A549 (cell line): ENCODE measurements around the gene FBXO11. TPM values are rescaled to one million over a fixed set of nuclear protein-coding genes. Genes with fewer than 3 reads are reported as not detected.
A peak's percentile ranks its signal among the peaks of the same experiment; 100 is the strongest.

Experiments
- ATAC-seq, 2 experiments: fragments of 200-7000 bp in 1 of 2; fragments of >200 bp in 1 of 2; cut with Nextera tagmentation in 1 of 2; cut with Tn5 transposase in 1 of 2; 3 replicates each; pipeline versions ENCODE4 v1.8.0 to v1.9.1; 2018 to 2020; ENCODE audit warnings: mild to moderate bottlenecking in 1 of 2, moderate library complexity in 1 of 2
- CTCF ChIA-PET: fragments of 300-600 bp; sonication (Branson Sonifier 250); formaldehyde crosslinking; extraction: SDS; loops from one replicate; lab custom pipeline; 2021; ENCODE audit warnings: antibody characterized with exemption, inconsistent platforms; lab: Yijun Ruan, JAX
- POLR2A ChIA-PET: fragments of 350-600 bp; formaldehyde crosslinking; extraction: SDS; loops from one replicate; lab custom pipeline; 2021; ENCODE audit warnings: antibody characterized with exemption, inconsistent platforms; lab: Yijun Ruan, JAX
- DNase-seq, 2 experiments: peaks; one replicate each; pipeline versions ENCODE4 v3.0.0 to v3.0.0-alpha.2; 2011 to 2016; ENCODE audit warnings: low read depth in 1 of 2, low spot score in 1 of 2
- FAIRE-seq: peaks from 2 replicates; lab custom pipeline; 2011; peaks lifted over from hg19 to GRCh38; lab: Jason Lieb, UNC
- H3K27ac ChIP-seq, 2 experiments: fragments of >200 bp; sonication (Bioruptor Twin); formaldehyde crosslinking; 3 replicates each; pipeline ENCODE4 v1.5.1; 2016 to 2017
- H3K4me1 ChIP-seq: fragments of >200 bp; sonication (Bioruptor Twin); formaldehyde crosslinking; 3 replicates; pipeline ENCODE4 v1.6.1; 2016
- H3K4me2 ChIP-seq: fragments of >200 bp; sonication (Bioruptor Twin); formaldehyde crosslinking; 3 replicates; pipeline ENCODE4 v1.6.1; 2016
- H3K4me3 ChIP-seq: fragments of >200 bp; sonication (Bioruptor Twin); formaldehyde crosslinking; 3 replicates; pipeline ENCODE4 v1.5.1; 2016
- H3K9me3 ChIP-seq: fragments of >200 bp; sonication (Bioruptor Twin); formaldehyde crosslinking; 3 replicates; pipeline ENCODE4 v1.6.1; 2016
- BCL3 ChIP-seq: fragments of >200 bp; sonication (Bioruptor Twin); formaldehyde crosslinking; IDR thresholded peaks from 3 replicates; pipeline ENCODE4 v1.6.1; 2016
- BHLHE40 ChIP-seq: IDR thresholded peaks from 2 replicates; pipeline ENCODE4 v1.6.1; 2012; ENCODE audit warnings: low read depth, low read length, inconsistent platforms
- CBX8 ChIP-seq: fragments of 200-600 bp; sonication (generic); IDR thresholded peaks from 2 replicates; pipeline ENCODE4 v1.6.1; 2016
- CEBPB ChIP-seq, 2 experiments: fragments of >200 bp in 1 of 2; sonication (Bioruptor Twin) in 1 of 2; formaldehyde crosslinking in 1 of 2; IDR thresholded peaks; 2 replicates each; pipeline ENCODE4 v1.6.1; 2012 to 2016
- CHD2 ChIP-seq: fragments of 150-350 bp; IDR thresholded peaks from 2 replicates; pipeline ENCODE4 v1.6.1; 2014; ENCODE audit warnings: low read length; ENCODE audit not compliant: partially characterized antibody
- EP300 ChIP-seq, 2 experiments: fragments of >200 bp; sonication (Bioruptor Twin); formaldehyde crosslinking; IDR thresholded peaks; 2 replicates in 1 of 2; 3 replicates in 1 of 2; pipeline ENCODE4 v1.6.1; 2016 to 2017
- FOSB ChIP-seq: fragments of 250-450 bp; sonication (Bioruptor Pico); IDR thresholded peaks from 2 replicates; pipeline ENCODE4 v1.5.0; 2020; ENCODE audit warnings: mild to moderate bottlenecking, moderate library complexity
- FOSL2 ChIP-seq, 2 experiments: fragments of 450-650 bp in 1 of 2; fragments of >200 bp in 1 of 2; sonication (Bioruptor Twin) in 1 of 2; formaldehyde crosslinking; IDR thresholded peaks; 2 replicates each; pipeline versions ENCODE4 v1.5.0 to v1.6.1; 2016 to 2020; ENCODE audit warnings: mild to moderate bottlenecking in 1 of 2, moderate library complexity in 1 of 2
- KDM5A ChIP-seq: fragments of 200-600 bp; sonication (generic); IDR thresholded peaks from 2 replicates; pipeline ENCODE4 v1.6.1; 2016; ENCODE audit warnings: antibody characterized with exemption, mild to moderate bottlenecking
- MAX ChIP-seq: IDR thresholded peaks from 2 replicates; pipeline ENCODE4 v1.6.1; 2012
- MAZ ChIP-seq: fragments of 150-350 bp; IDR thresholded peaks from 2 replicates; pipeline ENCODE4 v1.6.1; 2014; ENCODE audit warnings: antibody characterized with exemption, low read depth, low read length, borderline replicate concordance
- MYC ChIP-seq: IDR thresholded peaks from 2 replicates; pipeline ENCODE4 v1.6.1; 2012; ENCODE audit warnings: mild to moderate bottlenecking, inconsistent platforms, low read length, improper control_type of control experiment, borderline replicate concordance
- NR3C1 ChIP-seq: fragments of >200 bp; sonication (Bioruptor Twin); formaldehyde crosslinking; IDR thresholded peaks from 3 replicates; pipeline ENCODE4 v1.6.1; 2017
- PBX3 ChIP-seq: IDR thresholded peaks from 2 replicates; pipeline ENCODE4 v1.6.1; 2012
- POLR2A ChIP-seq: IDR thresholded peaks from 2 replicates; pipeline ENCODE4 v1.6.1; 2012; ENCODE audit warnings: mild to moderate bottlenecking, low read length
- RCOR1 ChIP-seq: fragments of 150-350 bp; IDR thresholded peaks from 2 replicates; pipeline ENCODE4 v1.6.1; 2014; ENCODE audit warnings: antibody characterized with exemption, low read length, low read depth
- TFCP2L1 ChIP-seq: fragments of 250-450 bp; sonication (Bioruptor Pico); IDR thresholded peaks from 2 replicates; pipeline ENCODE4 v1.5.0; 2021; ENCODE audit warnings: mild to moderate bottlenecking
- ZC3H11A ChIP-seq: fragments of 450-650 bp; IDR thresholded peaks from 2 replicates; pipeline ENCODE4 v1.6.1; 2014; ENCODE audit warnings: antibody characterized with exemption, mild to moderate bottlenecking
- WGBS: methylation state at CpG from one replicate; pipeline ENCODE4 v1.1.6; 2017; ENCODE audit errors: missing lambda C conversion rate; 5-methylcytosine and 5-hydroxymethylcytosine counted together
- polyA plus RNA-seq, 4 experiments: library from polyadenylated mRNA; depleted of rRNA in 3 of 4; stranded (reverse); fragments of >200 nt; fragmentation: RNase III in 1 of 4; extraction: RNeasy Plus Mini Kit Qiagen cat#74134 plus additional on column Dnase treatment in 1 of 4; gene quantifications; 2 replicates in 3 of 4; 3 replicates in 1 of 4; pipeline ENCODE4 v1.2.3, GENCODE V29; 2011 to 2017
- TF ChIP-seq, protein P1 (sequence below): fragments of >200 bp; sonication (Bioruptor Twin); formaldehyde crosslinking; IDR thresholded peaks from 3 replicates; pipeline ENCODE4 v1.5.1; 2016
- TF ChIP-seq, protein P2 (sequence below): IDR thresholded peaks from 2 replicates; pipeline ENCODE4 v1.6.1; 2012; ENCODE audit warnings: low read depth, borderline replicate concordance

Gene FBXO11
- polyA plus RNA-seq, 2 of the 4 experiments (the other 2 are of a cell fraction): 51.1 to 61.4 TPM

- FAIRE-seq (no peak), ATAC-seq (no peak), DNase-seq (no peak)
- CTCF ChIA-PET: interaction anchor here (1.0 kb wide), 1 partner anchor 11 kb away, joined by 3 read pairs; no protein-coding TSS in a partner anchor
- Histone ChIP-seq H3K4me3 (no peak overlapping the region), H3K9me3 (no peaks in the 10 kb centered on the region), H3K27ac (no peak overlapping the region), H3K4me1 (peaks cover 33% of the 10 kb centered on the region), H3K4me2 (no peak overlapping the region)
- TF ChIP-seq POLR2A (no peak), TFCP2L1 (CRISPR knock-in tag) (no peak), CEBPB (IDR thresholded peaks at IDR 0.05) (no peak), FOSB (CRISPR knock-in tag) (no peak), FOSL2 (IDR thresholded peaks at IDR 0.05) (no peak), FOSL2 (CRISPR knock-in tag; IDR thresholded peaks at IDR 0.05) (no peak), KDM5A (no peak), MAZ (no peak), ZC3H11A (no peak), EP300 (IDR thresholded peaks at IDR 0.05) (no peak)
- TF ChIP-seq, protein P1, sequence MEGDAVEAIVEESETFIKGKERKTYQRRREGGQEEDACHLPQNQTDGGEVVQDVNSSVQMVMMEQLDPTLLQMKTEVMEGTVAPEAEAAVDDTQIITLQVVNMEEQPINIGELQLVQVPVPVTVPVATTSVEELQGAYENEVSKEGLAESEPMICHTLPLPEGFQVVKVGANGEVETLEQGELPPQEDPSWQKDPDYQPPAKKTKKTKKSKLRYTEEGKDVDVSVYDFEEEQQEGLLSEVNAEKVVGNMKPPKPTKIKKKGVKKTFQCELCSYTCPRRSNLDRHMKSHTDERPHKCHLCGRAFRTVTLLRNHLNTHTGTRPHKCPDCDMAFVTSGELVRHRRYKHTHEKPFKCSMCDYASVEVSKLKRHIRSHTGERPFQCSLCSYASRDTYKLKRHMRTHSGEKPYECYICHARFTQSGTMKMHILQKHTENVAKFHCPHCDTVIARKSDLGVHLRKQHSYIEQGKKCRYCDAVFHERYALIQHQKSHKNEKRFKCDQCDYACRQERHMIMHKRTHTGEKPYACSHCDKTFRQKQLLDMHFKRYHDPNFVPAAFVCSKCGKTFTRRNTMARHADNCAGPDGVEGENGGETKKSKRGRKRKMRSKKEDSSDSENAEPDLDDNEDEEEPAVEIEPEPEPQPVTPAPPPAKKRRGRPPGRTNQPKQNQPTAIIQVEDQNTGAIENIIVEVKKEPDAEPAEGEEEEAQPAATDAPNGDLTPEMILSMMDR: no peak
- WGBS: 86% methylated on average over 7 of the region's 7 CpGs
- POLR2A ChIA-PET: no interaction called here
Observed at GRCh38 chr2:47785986-47786385, 120.3 kb downstream of the FBXO11 start.

- FAIRE-seq (no peak), ATAC-seq (peak in 1 of 2 experiments; percentile 0; a peak in 1 of 6 replicates), DNase-seq (no peak)
- TF ChIP-seq MYC (no peak), EP300 (IDR thresholded peaks at IDR 0.05) (0 out of 5 replicates have a peak, but pooled peaks of 1 of the 2 experiments have one; percentile 21)
- peak overlapping the region; percentile 81 for H3K4me3 ChIP-seq
- H3K4me2 ChIP-seq: peak overlapping the region; percentile 94
- peak overlapping the region; percentile 89 to 91 for H3K27ac ChIP-seq
- 71% methylated on average over 28 of the region's 28 CpGs for WGBS
- ChIA-PET CTCF (interaction anchor here (9.1 kb wide), 1 partner anchor 16 kb away, joined by 87 read pairs; no protein-coding TSS in a partner anchor), POLR2A (no interaction called here)
- H3K9me3 ChIP-seq: no peaks in the 10 kb centered on the region
- H3K4me1 ChIP-seq: peaks cover 17% of the 10 kb centered on the region; the same call in 2 of the 3 replicates
Observed at GRCh38 chr2:47784352-47784851, 121.9 kb downstream of the FBXO11 start.

GRCh38 chr2:47783486-47784351 lies 122.6 kb downstream of the FBXO11 start:
- POLR2A ChIA-PET: interaction anchor here (0.6 to 1.9 kb wide), 8 partner anchors 9 to 449 kb away, joined by 3 to 12 read pairs (median 6); partner anchors contain the start of gene MSH2
- H3K27ac ChIP-seq: peak overlapping the region; percentile 89 to 91
- peak; percentile 82 to 85 for DNase-seq

More at GRCh38 chr2:47783486-47784351, 122.6 kb downstream of the FBXO11 start:
- Histone ChIP-seq H3K4me3 (peak overlapping the region; percentile 81), H3K4me2 (peak overlapping the region; percentile 94), H3K9me3 (no peaks in the 10 kb centered on the region), H3K4me1 (peaks cover 15% of the 10 kb centered on the region; the same call in 2 of the 3 replicates)
- WGBS: under 1% methylated on average over 29 of the region's 71 CpGs
- FAIRE-seq: no peak
- peak; percentile 72 to 77 for ATAC-seq
- TF ChIP-seq NR3C1: no peak
- TF ChIP-seq BHLHE40: peak; percentile 61; the same call in 1 of the 2 replicates
- peak; percentile 1 for TF ChIP-seq CHD2
- TF ChIP-seq RCOR1: no peak
- no peak for TF ChIP-seq CBX8
- TF ChIP-seq BCL3: 0 out of 3 replicates have a peak, but pooled peaks have one; percentile 27
- peak; percentile 79 for TF ChIP-seq MAX
- TF ChIP-seq, protein P2, sequence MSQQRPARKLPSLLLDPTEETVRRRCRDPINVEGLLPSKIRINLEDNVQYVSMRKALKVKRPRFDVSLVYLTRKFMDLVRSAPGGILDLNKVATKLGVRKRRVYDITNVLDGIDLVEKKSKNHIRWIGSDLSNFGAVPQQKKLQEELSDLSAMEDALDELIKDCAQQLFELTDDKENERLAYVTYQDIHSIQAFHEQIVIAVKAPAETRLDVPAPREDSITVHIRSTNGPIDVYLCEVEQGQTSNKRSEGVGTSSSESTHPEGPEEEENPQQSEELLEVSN: peak; percentile 68
- 0 out of 2 replicates have a peak, but pooled peaks have one; percentile 5 for TF ChIP-seq PBX3
- CTCF ChIA-PET: interaction anchor here (0.6 to 9.1 kb wide), 5 partner anchors 9 to 596 kb away, joined by 3 to 87 read pairs (median 5); no protein-coding TSS in a partner anchor
